Activated CD8-positive, alpha-beta memory T cell treated with anti-CD3 and anti-CD28 coated beads for 4 hours (primary cell): ENCODE measurements around the gene CD300LD.

Experiments
- DNase-seq, 2 donors: peaks; one replicate each; pipeline ENCODE4 v3.0.0-alpha.2; 2020; ENCODE audit warnings: low read depth in 2 of 2

The CD300LD gene

DNA sequence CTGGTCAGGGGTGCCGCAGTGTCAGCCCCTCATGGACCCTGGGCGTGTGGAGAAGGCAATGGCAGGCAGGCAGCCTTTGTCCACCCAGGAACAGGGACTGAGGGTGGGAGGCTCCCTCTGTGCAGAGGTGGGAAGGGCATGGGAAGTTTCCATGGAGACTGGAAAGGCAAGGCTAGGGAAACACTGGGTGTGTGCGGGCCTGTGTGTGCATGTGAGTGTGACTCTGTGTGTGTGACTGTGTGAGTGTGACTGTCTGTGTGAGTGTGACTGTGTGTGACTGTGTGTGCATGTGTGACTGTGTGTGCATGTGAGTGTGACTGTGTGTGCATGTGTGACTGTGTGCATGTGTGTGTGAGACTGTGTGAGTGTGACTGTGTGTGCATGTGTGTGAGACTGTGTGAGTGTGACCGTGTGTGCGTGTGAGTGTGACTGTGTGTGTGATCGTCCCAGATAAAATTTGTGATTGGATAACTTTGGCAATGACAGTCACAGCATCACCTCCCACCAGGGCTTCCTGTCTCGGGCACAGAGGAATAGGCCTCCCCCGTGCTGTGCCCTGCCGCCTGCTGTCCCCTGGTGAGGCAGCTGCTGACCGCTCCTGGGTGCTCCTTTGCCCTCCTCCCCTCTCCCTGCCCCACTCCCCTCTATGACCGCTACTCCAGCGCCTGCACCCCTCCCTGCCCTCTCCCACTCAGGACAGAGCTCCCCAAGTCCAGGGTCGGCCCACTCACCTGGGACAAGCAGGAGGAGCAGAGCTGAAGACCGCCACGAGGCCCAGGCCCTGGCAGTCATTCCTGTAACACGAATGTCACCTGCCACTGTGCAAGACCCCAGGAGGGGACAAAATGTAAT is 46.9 kb downstream of the CD300LD start:
- DNase-seq, result no peak

DNA sequence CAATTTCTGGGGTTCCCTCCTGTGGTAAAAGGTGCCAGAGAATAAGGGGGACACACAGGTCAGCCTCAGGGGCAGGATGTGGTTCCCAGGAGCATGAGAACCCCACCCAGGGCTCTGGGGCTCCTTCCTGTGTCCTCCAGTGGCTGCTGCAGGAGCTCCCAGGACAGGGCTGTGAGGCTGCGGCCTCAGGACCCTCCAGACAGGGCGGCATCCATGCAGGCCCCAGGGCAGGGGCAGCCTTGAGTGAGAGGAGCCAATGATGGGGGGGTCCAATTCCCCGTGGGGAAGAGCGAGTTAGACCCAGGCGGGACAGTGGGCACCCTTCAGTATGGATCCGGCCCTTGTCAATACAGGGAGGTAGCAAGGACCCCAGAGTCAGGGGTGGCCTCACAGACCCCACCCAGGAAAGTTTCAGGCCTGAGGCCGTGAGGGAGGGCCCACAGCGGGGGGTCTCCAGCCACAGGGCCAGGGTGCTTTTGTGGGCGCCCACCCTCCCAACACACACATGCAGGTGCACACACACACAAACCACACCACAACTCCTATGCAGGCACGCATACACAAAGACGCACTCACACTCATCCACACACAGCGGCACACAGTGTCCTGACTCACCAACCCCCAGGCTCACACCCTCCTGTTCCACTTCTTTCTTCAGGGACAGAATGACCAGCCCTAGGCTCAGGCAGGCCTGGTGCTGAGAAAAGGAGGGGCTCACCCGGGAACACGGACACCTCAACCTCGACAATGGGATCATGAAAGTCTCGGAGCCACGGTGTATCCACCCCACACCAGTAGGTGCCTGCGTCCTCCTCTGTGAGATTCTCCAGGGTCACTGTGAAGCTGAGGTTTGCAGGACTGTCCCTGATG is 48.0 kb downstream of the CD300LD start:
- no peak for DNase-seq

DNA sequence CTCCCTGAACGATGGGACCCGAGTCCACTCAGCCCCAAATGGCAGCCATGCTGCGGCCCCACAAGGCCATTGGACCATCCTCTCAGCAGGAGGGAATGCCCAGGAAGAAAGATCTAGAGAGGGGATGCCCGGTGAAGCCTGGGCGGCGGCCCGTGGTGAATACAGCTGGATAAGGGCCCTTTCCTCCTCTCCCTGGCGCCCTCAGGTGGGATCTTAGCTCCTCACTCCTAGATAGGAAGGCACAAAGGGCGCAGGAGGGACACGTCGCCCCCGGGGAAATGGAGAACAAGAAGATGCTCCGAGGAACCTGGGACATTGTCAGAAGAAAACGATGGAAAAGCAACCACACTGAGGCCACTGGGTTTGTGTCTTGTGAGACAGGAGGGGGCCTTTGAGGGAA is 48.7 kb downstream of the CD300LD start:
- no peak for DNase-seq

DNA sequence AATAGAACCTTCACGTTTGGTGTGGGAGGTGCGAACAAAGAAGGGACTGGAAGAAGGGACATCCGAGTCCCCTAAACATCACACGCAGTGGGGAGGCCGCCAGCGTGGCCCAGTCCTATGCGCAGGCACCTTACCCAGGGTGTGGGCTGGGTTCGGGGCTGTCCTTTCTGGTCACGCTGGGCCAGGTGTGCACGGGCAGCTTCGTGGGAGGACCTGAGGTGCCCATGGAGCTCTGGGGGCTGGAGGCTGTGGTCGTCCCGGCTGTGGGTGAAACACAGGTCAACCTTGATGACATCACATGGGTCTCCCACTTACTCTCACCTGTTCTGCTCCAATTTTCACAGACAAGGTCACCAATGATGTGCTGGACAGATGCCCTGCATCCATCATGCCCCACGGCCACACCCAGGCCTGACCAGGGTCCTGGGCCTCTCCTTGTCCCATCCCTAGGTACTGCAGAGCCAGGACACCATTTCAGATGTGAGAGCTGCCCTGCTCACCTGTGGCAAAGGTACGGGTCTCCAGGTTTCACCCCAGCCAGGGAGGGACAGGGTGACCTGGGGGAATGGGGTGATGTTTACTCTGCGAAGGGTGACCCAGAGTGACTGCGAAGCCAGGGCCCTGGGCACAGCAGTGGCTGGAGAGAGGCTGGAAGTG is 49.2 kb downstream of the CD300LD start:
- no peak for DNase-seq

DNA sequence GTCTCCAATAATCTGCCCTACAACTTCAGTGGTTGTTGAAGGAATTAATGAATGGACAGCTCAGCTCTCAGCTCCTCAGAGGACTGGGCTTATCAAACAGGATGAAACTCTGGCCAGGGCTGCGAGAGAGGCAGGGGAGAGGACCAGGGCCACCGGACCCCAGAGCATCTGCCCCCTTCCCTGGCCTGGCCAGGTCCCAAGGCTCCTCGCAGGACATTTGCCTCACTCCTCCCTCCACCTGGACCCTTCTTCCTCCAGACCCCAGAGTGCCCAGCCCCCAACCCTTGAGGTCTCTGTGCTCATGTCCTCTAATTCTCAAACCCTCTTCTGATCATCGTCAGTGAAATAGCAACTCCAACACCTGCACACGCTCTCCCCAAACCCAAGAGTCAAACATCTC is 49.9 kb downstream of the CD300LD start:
- no peak for DNase-seq

DNA sequence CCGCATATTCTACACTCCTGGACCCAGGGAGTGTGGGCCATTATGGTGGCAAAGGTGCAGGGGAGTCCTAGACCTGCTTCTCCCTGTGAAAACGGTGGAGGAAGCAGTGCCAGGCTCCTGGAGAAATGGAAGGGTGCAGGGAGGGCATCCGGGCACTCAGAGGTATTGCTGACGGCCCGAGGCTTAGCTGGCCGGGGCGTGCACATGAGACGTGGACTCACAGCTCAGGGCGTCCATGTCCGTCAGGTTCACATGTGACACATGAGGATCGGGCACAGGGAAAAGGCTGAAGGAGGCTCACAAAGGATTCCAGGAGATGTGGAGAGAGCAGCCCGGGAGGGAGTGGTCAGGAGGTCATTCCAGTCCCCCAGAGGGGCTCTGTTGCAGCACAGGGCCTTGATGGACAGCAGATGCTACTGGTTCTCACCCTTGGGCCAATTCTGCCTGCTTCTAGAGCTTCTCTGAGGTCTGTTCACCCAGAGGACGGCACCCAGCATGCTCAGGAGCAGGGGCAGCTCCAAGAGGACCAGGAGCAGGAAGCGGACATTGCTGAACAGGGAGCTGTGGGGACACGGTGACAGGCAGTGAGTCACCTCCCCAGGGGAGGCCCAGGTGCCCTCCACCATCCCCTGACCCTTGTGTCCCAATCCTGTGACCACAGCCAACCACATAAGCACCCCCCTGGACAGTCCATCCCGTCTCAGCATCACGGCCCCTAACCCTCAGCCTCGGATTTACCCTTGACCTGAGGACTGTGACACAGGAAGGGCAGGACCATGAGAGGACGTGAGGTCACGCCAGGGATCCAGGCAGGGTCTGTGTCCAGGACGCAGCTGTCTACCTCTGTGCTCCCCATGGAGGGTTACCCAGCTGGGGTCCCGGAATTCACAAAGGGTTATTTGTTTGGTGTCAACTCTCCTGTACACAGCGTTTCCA is 50.6 kb downstream of the CD300LD start:
- DNase-seq, result no peak

DNA sequence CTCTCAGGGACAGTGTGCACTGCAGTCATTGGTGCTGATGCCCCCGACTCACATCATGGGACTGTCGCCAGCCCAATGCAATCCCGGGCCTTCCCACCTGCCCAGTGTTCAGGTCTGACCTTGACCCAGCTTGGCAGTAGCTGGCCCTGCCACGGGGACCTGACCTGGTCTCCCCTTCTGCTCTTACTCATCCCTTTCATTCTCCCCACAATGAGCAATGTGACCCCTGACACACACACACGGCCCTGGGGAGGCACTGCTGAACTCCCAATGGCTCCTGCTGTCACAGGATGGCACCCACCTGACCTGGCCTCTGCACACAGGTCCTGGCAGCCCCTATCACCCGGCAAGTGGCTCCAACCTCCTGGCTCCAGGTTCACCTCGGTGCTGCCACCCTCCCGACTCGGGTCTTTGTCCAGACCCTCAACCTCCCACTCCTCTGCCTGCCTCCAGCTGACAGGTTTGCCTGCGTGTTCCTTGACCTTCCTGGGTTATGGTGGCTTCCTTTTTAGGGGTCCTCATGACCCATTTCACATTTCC is 52.7 kb downstream of the CD300LD start:
- no peak for DNase-seq

DNA sequence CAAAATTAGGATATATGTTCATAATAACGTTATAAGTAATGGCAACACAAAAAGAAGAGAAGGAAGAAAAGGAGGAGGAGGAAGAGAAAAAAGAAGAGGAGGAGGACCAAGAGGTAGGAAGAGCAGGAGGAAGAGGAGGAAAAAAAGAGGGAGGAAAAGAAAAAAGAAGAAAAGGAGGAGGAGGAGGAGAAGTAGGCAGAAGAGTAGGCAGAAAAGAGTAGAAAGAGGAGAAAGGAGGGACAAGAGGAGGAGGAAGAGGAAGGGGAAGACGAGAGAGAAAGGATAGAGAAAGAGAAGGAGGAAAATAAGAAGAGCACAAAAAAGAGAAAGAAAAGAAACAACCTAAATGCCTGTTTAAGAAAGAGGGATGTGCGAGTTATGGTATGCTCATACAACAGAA is 55.2 kb downstream of the CD300LD start:
- DNase-seq, result no peak

DNA sequence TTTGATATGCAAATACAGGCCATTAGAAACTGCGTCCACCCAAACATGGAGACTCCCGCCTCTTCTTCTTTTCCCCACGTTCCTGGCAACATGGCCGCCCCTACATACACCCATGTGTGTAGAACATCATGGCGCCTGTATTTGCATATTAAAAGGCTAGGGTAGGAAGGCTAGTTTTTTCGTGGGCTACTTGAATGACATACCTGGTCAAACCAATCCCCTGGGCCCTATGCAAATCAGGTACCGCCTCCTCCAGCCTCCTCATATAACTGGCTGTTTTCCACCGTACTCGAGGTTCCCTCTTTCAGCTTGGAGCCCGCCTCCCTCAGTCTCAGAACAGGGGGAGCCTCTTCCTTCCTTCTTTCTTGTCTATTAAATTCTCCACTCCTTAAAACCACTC is 60.0 kb downstream of the CD300LD start:
- DNase-seq, result no peak

DNA sequence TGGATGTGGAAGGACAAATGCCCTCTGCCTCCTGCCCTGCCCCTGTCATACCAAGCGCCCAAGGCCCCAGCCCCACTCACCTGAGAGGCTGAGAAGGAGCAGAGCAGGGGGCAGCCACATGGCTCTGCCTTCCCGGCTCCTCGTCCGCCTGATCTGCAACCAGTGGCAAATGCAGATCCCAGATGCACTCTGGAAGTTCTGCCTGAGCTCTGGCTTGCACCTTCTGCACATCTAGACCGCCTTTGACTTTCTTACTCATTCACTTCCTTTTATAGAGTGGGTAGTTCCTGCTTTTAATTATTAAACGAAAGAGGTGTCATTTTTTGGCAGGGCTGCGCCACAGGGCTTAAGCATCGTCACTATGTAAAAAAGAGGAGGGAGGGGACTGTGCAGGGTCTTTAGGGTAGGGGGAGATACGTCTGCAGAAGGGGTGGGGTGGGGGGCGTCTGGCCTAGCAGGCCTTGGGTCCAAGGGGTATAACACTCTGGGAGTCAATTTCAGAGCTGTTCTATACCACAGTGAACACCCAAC is 60.8 kb downstream of the CD300LD start, which contains the start of gene CD300LB:
Gene CD300LB, minus strand, starts transcription at position 245 of the 531 bp plus-strand sequence. Its CDS starts 125 bp downstream, at position 120.
- DNase-seq, result no peak

DNA sequence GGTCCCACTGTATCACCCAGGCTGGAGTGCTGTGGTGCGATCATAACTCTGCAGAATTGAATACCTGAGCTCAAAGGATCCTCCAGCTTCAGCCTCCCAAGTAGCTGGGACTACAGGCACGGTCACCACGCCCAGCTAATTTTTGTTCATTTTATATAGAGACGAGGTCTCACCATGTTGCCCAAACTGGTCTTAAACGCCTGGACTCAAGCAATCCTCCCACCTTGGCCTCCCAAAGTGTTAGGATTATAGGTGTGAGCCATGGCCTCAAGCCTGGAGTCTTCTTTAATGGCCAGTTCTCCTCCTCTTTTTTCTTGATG is 61.3 kb downstream of the CD300LD start:
- DNase-seq, result no peak
